ENCODE data around the gene NPTX2. TPM values are rescaled to one million over a fixed set of nuclear protein-coding genes. Genes with fewer than 3 reads are reported as not detected.

Gene NPTX2
- total and polyA plus RNA-seq, 2 of the 8 experiments (the other 6 are each of a cell fraction or from before 2014, with no cell fraction given) = 18.4 to 19.2 TPM

DNA sequence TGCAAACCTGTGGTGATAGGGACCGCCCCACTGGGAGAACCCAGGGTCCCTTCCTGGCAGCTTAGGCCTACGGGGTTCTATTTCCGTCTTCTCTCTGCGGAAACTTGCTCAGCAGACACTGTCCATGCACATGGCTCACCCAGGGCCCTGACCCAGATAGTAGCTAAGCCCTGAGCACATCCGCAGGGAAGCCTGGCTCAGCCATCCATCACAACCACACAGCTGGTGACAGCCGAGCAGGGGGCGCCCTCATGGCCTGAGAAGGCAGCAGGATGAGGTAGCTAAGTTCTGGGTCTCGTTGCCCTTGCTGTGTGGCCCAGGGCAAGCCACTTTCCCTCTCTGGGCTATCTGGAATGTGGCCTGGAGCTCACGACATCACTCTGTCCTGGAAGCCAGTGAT lies 23.3 kb downstream of the NPTX2 start:
- H3K36me3 ChIP-seq (ENCODE audit: control insufficient read depth in 2 of 4, insufficient read depth in 4 of 4, low read length in 3 of 4) = no peaks in the 10 kb centered on the region
- H2BK15ac ChIP-seq (ENCODE audit: low read length) = no peak overlapping the region
- H2BK12ac ChIP-seq (ENCODE audit: low read depth, low read length) = no peak overlapping the region
- no peaks in the 10 kb centered on the region for H3K79me2 ChIP-seq (ENCODE audit: control insufficient read depth in 1 of 2, insufficient read depth in 2 of 2, low read length in 2 of 2)
- H2BK5ac ChIP-seq (ENCODE audit: low read depth, low read length) = no peak overlapping the region
- no peaks in the 10 kb centered on the region for H4K20me1 ChIP-seq (replicated peaks in 1 of 2; ENCODE audit: control insufficient read depth in 1 of 2, insufficient read depth in 2 of 2, low read length in 2 of 2)
- H3K79me1 ChIP-seq (ENCODE audit: low read depth, low read length) = no peaks in the 10 kb centered on the region
- no peak overlapping the region for H3K56ac ChIP-seq (replicated peaks; ENCODE audit: insufficient read length, low read depth, low read length)
- peaks cover 3 to 4% of the 10 kb centered on the region in 2 experiments; a peak in 2 of 4 replicates for H3K9me3 ChIP-seq (ENCODE audit: insufficient read depth in 2 of 2, low read depth in 1 of 2, low read length in 1 of 2)
- no peak overlapping the region for H2BK120ac ChIP-seq (replicated peaks; ENCODE audit: low read depth, low read length)
- H2AFZ ChIP-seq (ENCODE audit: low read length) = no peak overlapping the region
- FAIRE-seq (no peak), DNase-seq (ENCODE audit: low read depth in 1 of 2, low spot score in 2 of 2) (no peak)
- no peak overlapping the region for H2BK20ac ChIP-seq (ENCODE audit: low read length)
- no peaks in the 10 kb centered on the region for H3K23me2 ChIP-seq (ENCODE audit: low read depth, low read length)
- no peak overlapping the region for H3K9ac ChIP-seq (replicated peaks in 1 of 4; ENCODE audit: extremely low read depth in 1 of 4, low read depth in 3 of 4, low read length in 3 of 4)
- no peak overlapping the region for H3K4ac ChIP-seq (replicated peaks; ENCODE audit: insufficient read length, low read depth, low read length)
- no peak overlapping the region for H4K5ac ChIP-seq (ENCODE audit: insufficient read length, low read depth, low read length)
- H3K4me3 ChIP-seq (ENCODE audit: extremely low read depth in 1 of 4, insufficient read depth in 2 of 4, low read depth in 3 of 4, low read length in 4 of 4) = no peak overlapping the region
- no peak overlapping the region for H3K18ac ChIP-seq (ENCODE audit: extremely low read depth, low read length)
- H3K4me2 ChIP-seq (ENCODE audit: insufficient read depth in 1 of 2, low read depth in 2 of 2, low read length in 2 of 2) = no peak overlapping the region
- no peaks in the 10 kb centered on the region for H3K27me3 ChIP-seq (replicated peaks in 1 of 4; ENCODE audit: control insufficient read depth in 3 of 4, extremely low read depth in 1 of 4, insufficient read depth in 3 of 4, low read length in 3 of 4)
- ChIA-PET CTCF (ENCODE audit: partially characterized antibody) (interaction anchor here (1.1 to 1.2 kb wide), 3 partner anchors 23 to 201 kb away, joined by 3 read pairs; partner anchors contain the start of gene NPTX2), POLR2A (ENCODE audit: partially characterized antibody) (interaction anchor here (0.7 to 4.3 kb wide), 3 partner anchors 21 to 26 kb away, joined by 3 to 15 read pairs (median 5); partner anchors contain the start of gene NPTX2)
- no peak overlapping the region for H3K23ac ChIP-seq (ENCODE audit: insufficient read length)
- H3K14ac ChIP-seq (ENCODE audit: insufficient read length) = no peak overlapping the region
- no peak overlapping the region for H4K8ac ChIP-seq (ENCODE audit: extremely low read depth, insufficient read depth, low read length)
- H2AK5ac ChIP-seq (ENCODE audit: low read depth, low read length) = no peak overlapping the region
- no peak overlapping the region for H4K91ac ChIP-seq (replicated peaks; ENCODE audit: insufficient read length, low read length)
- WGBS, 2 experiments (ENCODE audit: extremely low coverage in 1 of 2, insufficient coverage in 1 of 2, insufficient read length in 1 of 2, insufficient replicate concordance in 2 of 2, low coverage in 1 of 2, low lambda C conversion rate in 2 of 2, missing lambda C conversion rate in 1 of 2) = 83% methylated on average over 9 of the region's 9 CpGs; no CpG with 5 or more reads in 1 of the 2 experiments
- TF ChIP-seq GTF2F1 (IDR thresholded peaks at IDR 0.05; ENCODE audit: borderline replicate concordance, low read depth, low read length) = no peak
- no peak for TF ChIP-seq RAD21 (IDR thresholded peaks at IDR 0.05 in 1 of 2, conservative IDR thresholded peaks at IDR 0.05 in 1 of 2; ENCODE audit: low read depth in 2 of 2, low read length in 2 of 2)
- no peak for TF ChIP-seq EGR1 (IDR thresholded peaks at IDR 0.05; ENCODE audit: borderline replicate concordance, low read depth, low read length)
- TF ChIP-seq SUZ12 (IDR thresholded peaks at IDR 0.05; ENCODE audit: low read length) = no peak
- no peak for TF ChIP-seq KDM1A (IDR thresholded peaks at IDR 0.05; ENCODE audit: borderline replicate concordance, low read length)
- TF ChIP-seq HDAC2 (IDR thresholded peaks at IDR 0.05; ENCODE audit: borderline replicate concordance in 1 of 2, low read depth in 2 of 2, low read length in 2 of 2) = no peak
- TF ChIP-seq SP2 (IDR thresholded peaks at IDR 0.05; ENCODE audit: low read length) = no peak
- TF ChIP-seq TAF1 (IDR thresholded peaks at IDR 0.05; ENCODE audit: low read depth, low read length) = no peak
- no peak for TF ChIP-seq CBX5 (IDR thresholded peaks at IDR 0.05; ENCODE audit: low read depth, low read length)
- no peak for TF ChIP-seq HDAC6 (IDR thresholded peaks at IDR 0.05; ENCODE audit: low read depth, low read length)
- TF ChIP-seq CHD2 (IDR thresholded peaks at IDR 0.05; ENCODE audit: low read length) = no peak
- no peak overlapping the region for H3K27ac ChIP-seq (ENCODE audit: low read depth, low read length)
- peaks cover 0 to 4% (median under 1%) of the 10 kb centered on the region in 4 experiments; a peak in 2 of 7 replicates for H3K4me1 ChIP-seq (replicated peaks in 1 of 4; ENCODE audit: control insufficient read depth in 3 of 4, insufficient read depth in 4 of 4, low read length in 3 of 4)
